ENCODE measurements around the gene ZNF280A. TPM values are rescaled to one million over a fixed set of nuclear protein-coding genes. Genes with fewer than 3 reads are reported as not detected.

Gene ZNF280A
- total and polyA plus RNA-seq, 9 of the 15 experiments (the other 6 are each of a cell fraction or from before 2014, with no cell fraction given), result 19.0 to 40.8 (median 28.6) TPM

GRCh38 chr22:22465782-22466181 lies 54.3 kb downstream of the ZNF280A start (continued):
- TF ChIP-seq ZBTB12 (CRISPR knock-in tag; IDR thresholded peaks at IDR 0.05), result no peak
- TF ChIP-seq REST (IDR thresholded peaks at IDR 0.05; ENCODE audit: borderline replicate concordance), result no peak
- TF ChIP-seq REST (CRISPR knock-in tag; IDR thresholded peaks at IDR 0.05; ENCODE audit: low read depth), result no peak
- 0 out of 2 replicates have a peak, but pooled peaks have one; percentile 38 for TF ChIP-seq PYGO2 (tag; IDR thresholded peaks at IDR 0.05)
- no peak for TF ChIP-seq TEAD1 (CRISPR knock-in tag; IDR thresholded peaks at IDR 0.05)
- TF ChIP-seq ZNF217 (CRISPR knock-in tag; IDR thresholded peaks at IDR 0.05), result no peak
- TF ChIP-seq ZNF282 (CRISPR knock-in tag; IDR thresholded peaks at IDR 0.05), result no peak
- TF ChIP-seq, protein P1, sequence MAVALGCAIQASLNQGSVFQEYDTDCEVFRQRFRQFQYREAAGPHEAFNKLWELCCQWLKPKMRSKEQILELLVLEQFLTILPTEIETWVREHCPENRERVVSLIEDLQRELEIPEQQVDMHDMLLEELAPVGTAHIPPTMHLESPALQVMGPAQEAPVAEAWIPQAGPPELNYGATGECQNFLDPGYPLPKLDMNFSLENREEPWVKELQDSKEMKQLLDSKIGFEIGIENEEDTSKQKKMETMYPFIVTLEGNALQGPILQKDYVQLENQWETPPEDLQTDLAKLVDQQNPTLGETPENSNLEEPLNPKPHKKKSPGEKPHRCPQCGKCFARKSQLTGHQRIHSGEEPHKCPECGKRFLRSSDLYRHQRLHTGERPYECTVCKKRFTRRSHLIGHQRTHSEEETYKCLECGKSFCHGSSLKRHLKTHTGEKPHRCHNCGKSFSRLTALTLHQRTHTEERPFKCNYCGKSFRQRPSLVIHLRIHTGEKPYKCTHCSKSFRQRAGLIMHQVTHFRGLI (CRISPR knock-in tag; IDR thresholded peaks at IDR 0.05), result no peak
- no peak for TF ChIP-seq ESRRB (CRISPR knock-in tag; IDR thresholded peaks at IDR 0.05; ENCODE audit: borderline replicate concordance)
- peak; percentile 42; the same call in 1 of the 2 replicates for TF ChIP-seq FOSL1 (tag; conservative IDR thresholded peaks at IDR 0.05)
- no peak for TF ChIP-seq ILK (tag; IDR thresholded peaks at IDR 0.05; ENCODE audit: borderline replicate concordance, low read depth)
- TF ChIP-seq MYC (IDR thresholded peaks at IDR 0.05; ENCODE audit: low read depth, low read length), result no peak
- TF ChIP-seq MYC (CRISPR knock-in tag; IDR thresholded peaks at IDR 0.05; ENCODE audit: borderline replicate concordance, low read depth), result no peak

All from K562 (cell line).